ENCODE measurements around the gene PADI1.

The PADI1 gene

GRCh38 chr1:17204546-17205440 is at the start of gene PADI1:
TSS of gene PADI1 (plus strand) at chr1:17205128. CDS start at chr1:17205218, 90 bp downstream.
- DNase-seq: no peak

GRCh38 chr1:17155257-17155920 is 49.5 kb upstream of the PADI1 start:
- no peak for DNase-seq

- no peak for DNase-seq
Observed at GRCh38 chr1:17156108-17156507, 48.8 kb upstream of the PADI1 start.

GRCh38 chr1:17158961-17159360 is 46.0 kb upstream of the PADI1 start:
- DNase-seq: no peak

DNA sequence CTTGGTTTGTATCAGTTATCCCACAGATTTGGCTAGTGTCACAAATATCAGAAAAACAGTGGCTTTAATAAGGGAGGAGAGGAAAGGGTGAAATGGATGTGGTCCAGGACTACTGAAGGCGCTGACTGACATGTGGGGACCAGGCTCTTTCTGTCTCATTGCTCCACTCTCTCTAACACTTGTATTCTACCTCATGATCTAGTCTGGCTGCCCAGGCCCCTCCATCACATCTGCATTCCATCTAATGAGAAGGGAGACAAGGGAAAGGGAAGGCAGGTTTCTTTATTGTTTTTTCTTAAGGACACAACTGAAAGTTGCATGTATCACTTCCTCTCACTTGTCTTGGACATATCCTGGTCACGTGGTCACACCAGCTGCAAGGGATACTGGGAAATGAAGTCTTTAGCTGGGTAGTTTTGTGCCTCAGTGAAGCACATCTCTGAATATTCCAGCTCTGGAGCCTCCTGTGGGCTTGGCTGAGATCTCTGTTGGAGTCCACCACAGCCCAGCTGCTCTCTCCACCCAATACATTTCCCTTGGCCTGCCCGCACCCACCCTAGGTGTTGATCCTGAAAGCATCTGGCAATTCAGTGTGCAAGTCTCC is 43.7 kb upstream of the PADI1 start:
- peak; percentile 13 for DNase-seq

DNA sequence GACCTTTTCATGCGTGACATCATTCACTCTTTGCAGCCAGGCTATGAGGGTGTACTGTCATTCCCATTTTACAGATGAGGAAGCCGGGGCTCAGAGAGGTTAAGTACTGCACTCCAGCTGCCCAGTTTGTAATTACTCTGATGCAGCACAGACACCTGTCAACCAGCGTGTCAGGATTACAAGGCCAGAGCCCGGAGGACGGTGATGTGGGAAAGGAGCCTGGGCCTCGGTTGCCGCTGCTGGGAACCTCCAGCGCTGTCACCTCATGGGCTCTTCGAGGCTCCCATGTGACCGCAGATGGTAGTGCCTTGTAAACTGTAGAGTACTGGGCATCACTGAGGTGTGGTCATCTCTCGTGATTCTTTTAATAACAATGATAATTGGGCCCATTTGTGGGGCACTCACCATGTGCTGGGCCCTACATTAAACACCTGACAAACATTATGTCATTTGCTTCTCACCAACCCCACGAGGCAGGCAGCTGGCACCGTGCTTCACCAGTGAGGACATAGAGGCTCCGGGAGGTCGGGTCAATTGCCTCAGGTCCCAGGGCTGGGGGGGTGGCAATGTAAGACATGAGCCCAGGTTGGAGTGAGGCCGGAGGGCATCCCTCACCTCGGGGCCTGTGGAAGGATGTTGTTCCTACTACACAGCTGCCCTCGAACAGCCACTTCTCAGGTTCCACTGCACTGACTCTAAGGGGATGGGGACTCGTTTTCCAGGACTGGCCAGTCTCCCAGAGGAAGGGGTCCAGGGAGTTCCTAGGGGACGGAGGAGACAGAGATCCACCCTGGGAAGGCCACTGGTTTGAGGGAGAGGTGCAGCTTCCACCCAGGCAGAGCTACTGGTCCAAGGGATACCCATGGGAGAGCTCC is 42.8 kb upstream of the PADI1 start:
- no peak for DNase-seq

DNA sequence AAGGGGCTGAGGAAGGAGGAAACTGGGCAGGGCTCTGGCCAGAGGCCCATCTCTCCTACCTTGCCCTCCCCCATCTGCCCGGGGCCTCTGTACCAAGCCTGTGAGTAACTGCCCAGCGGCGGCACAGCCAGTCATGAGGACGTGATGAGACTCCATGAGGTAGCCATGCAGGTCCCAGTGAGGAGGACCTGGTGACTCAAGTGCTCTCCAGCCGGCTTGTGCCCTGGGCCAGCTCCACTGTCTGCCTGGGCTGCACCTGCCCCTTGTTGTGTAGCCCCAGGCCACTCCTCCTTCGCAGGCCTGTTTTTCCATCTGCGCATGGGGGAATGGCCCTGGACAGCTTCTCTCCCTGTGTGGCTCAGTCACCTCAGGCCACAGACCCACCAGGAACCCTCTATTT is 42.0 kb upstream of the PADI1 start:
- DNase-seq: peak; percentile 15

DNA sequence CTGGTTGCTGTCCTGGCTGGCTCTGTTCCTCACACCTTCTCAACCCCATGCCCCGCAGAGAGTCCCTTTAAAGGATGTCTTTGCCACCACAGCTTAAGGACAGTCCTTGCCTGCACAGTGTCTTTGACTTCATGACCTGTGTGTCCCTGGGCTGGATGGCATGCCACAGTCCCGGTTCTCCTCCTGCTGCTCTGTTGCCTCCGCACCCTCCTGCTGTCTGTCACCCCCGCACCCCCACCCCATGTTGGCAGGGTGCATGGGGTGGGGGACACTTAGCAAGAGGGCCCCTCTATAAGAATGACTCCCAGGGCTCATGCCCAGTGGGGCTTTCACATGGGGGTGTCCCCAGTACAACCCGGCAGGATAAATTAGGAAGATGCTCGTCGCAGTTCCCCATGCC is 41.6 kb upstream of the PADI1 start:
- DNase-seq: no peak

- no peak for DNase-seq
Observed at GRCh38 chr1:17163789-17164666, 40.9 kb upstream of the PADI1 start.

DNA sequence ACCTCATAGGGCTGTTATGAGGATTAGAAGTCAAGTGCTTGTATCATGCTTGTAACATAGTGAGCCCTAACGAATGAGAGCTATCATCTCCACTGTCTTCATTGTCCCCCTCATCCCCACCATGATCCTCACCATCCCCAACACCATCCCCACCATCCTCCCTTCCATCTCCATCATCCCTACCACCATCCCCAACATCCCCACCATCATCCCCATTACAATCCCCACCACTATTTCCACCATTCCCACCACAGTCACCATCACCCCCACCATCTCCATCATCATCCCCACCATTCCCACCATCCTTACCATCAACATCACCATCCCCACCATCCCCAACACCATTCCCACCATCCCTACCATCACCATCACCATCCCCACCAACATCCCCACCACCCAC is 39.1 kb upstream of the PADI1 start:
- no peak for DNase-seq

DNA sequence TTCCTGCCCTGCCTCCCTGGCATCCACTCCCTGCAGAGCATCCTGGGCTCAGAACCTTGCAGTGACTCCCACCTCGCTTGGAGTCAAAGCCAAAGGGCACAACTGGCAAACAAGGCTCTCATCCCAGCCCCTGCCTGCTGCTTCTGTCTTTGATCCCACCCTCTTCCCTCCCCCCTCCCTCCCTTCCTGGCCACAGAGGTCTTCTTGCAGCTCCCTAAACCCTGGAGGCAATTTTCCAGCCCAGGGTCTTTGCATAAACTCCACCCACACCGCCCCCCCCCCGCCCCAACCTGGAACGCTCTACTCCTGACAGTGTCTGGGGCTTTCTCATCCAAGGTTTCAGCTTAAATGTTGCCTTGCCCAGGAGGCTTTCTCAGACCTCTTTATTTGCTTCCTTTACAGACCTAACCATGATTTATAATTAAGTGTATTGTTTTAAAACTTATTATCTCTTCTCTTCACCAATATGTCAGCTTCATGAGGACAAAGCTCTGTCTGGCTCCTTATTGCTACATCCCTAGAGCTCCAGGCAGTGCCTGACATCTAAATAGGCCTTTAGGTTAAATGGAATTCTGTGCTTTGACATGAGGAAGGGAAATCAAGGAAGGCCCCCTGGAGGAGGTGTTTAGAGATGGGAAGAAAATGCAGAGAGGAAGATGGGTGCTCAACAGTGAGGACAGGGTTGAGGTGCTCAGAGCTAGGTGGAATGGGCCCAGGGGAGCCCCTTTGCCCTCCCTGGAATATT is 37.7 kb upstream of the PADI1 start:
- peak; percentile 26 for DNase-seq

- DNase-seq: no peak
Observed at GRCh38 chr1:17167786-17168090, 37.2 kb upstream of the PADI1 start.

DNA sequence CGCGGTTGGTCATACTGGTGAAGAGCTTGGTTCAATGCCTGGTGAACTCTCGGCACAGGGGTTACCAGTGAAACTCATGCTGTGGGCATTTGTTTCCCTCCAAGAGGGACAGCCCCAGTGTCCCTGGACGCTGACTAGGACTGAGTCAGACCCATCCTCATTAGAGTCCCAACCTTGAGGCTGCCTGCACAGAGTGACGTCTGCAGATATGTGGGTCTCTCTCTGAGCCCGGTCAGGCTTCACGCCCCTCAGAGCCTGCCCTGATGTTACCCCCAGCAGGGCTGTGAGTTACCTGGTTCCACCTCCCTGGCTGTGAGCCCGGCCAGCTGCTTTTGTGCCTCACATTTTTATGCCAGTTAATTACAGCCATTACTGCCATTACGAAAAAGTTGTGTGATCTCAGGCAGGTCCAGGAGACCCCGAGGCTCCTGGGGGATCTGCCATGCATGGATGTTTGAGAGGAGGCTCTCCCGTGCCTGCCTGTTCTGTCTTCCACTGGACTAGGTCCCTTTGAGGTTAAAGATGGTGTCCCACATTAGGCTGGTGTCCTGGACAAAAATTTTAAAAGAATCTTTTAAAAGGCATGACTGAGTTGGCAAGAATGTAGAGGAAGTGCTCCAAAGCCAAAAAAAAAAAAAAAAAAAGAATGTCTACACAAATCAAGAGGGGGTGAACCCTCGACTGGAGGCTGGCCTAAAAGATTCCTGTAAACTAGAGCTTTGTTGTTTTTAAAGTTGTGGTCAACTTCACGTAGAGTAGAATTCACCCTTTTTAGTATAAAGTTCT is 36.6 kb upstream of the PADI1 start:
- DNase-seq: peak; percentile 95

- DNase-seq: peak; percentile 71
Observed at GRCh38 chr1:17170571-17170970, 34.4 kb upstream of the PADI1 start.

GRCh38 chr1:17173217-17173616 is 31.7 kb upstream of the PADI1 start:
- DNase-seq: no peak

GRCh38 chr1:17176306-17177061 is 28.4 kb upstream of the PADI1 start:
- DNase-seq: no peak

GRCh38 chr1:17177651-17178050 is 27.3 kb upstream of the PADI1 start:
- peak; percentile 28 for DNase-seq

- no peak for DNase-seq
Observed at GRCh38 chr1:17181781-17182464, 23.0 kb upstream of the PADI1 start.

Measured in EL (cell line).